Measurements from ENCODE around the gene RUSC1. TPM values are rescaled to one million over a fixed set of nuclear protein-coding genes. Genes with fewer than 3 reads are reported as not detected.

Gene RUSC1
- total RNA-seq, 1 experiment from 2014 or later = 66.9 TPM

DNA sequence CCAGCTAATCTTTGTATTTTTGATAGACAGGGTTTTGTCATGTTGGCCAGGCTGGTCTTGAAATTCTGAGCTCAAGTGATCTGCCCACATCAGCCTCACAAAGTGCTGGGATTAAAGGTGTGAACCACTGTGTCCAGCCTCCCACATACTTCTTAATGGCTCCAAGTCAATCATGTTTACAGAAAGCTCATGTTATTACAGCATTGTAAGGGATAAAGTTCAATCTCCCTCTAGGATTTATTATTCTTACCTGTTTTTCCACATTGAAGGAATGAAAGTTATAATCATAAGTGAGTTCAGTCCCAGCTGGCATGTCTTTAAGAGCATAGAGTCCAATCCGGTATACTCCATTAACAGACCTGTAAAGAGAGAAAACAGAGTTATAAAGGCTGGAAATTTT lies 39.4 kb downstream of the RUSC1 start:
- Histone ChIP-seq H4K91ac (ENCODE audit: insufficient read length, low read depth, low read length) (no peak overlapping the region), H2AFZ (ENCODE audit: low read length) (no peak overlapping the region), H2BK20ac (ENCODE audit: low read depth, low read length, poor library complexity, severe bottlenecking) (no peak overlapping the region), H4K5ac (ENCODE audit: insufficient read length, low read depth, low read length) (no peak overlapping the region), H3K4me1 (ENCODE audit: insufficient read depth, low read length) (no peaks in the 10 kb centered on the region), H2BK12ac (ENCODE audit: insufficient read length, low read depth, low read length) (no peak overlapping the region), H3K9ac (ENCODE audit: extremely low read depth, insufficient read length, low read length) (no peak overlapping the region), H3K18ac (ENCODE audit: insufficient read length, low read depth, low read length) (no peak overlapping the region), H3K79me1 (ENCODE audit: insufficient read depth, low read depth, low read length, poor library complexity, severe bottlenecking) (no peaks in the 10 kb centered on the region), H3T11ph (ENCODE audit: low read length) (no peak overlapping the region), H3K27me3 (ENCODE audit: insufficient read depth, low read length) (no peaks in the 10 kb centered on the region), H3K23me2 (ENCODE audit: insufficient read length, low read depth, low read length, poor library complexity, severe bottlenecking) (no peaks in the 10 kb centered on the region), H2BK5ac (ENCODE audit: insufficient read length, low read length) (no peak overlapping the region), H3K23ac (ENCODE audit: insufficient read length, low read depth, low read length) (no peak overlapping the region), H3K4me2 (ENCODE audit: insufficient read depth, insufficient read length, low read length) (no peak overlapping the region), H4K20me1 (ENCODE audit: control insufficient read depth, insufficient read depth, insufficient read length) (no peaks in the 10 kb centered on the region), H2BK120ac (ENCODE audit: low read depth, low read length, poor library complexity, severe bottlenecking) (no peak overlapping the region), H3K79me2 (ENCODE audit: insufficient read depth, low read length) (no peaks in the 10 kb centered on the region), H4K8ac (replicated peaks; ENCODE audit: insufficient read length, low read depth, low read length) (no peak overlapping the region), H3K4ac (ENCODE audit: low read depth, low read length) (no peak overlapping the region), H3K56ac (ENCODE audit: insufficient read length, low read depth, low read length) (no peak overlapping the region), H2BK15ac (ENCODE audit: low read depth, low read length) (no peak overlapping the region), H3K27ac (ENCODE audit: insufficient read length, low read depth, low read length) (no peak overlapping the region), H3K14ac (ENCODE audit: insufficient read depth, low read length) (no peak overlapping the region), H2AK5ac (ENCODE audit: insufficient read length, low read length) (no peak overlapping the region), H3K9me3 (ENCODE audit: control insufficient read depth, low read depth, low read length) (no peaks in the 10 kb centered on the region)
- Mint-ChIP-seq H3K27ac (no peak overlapping the region), H3K27me3 (ENCODE audit: low read depth) (no peaks in the 10 kb centered on the region), H3K36me3 (ENCODE audit: insufficient read depth in 1 of 3, low read depth in 3 of 3) (peaks cover 12 to 53% (median 38%) of the 10 kb centered on the region in 3 experiments; a peak in 6 of 7 replicates), H3K4me1 (no peaks in the 10 kb centered on the region), H3K4me3 (no peak overlapping the region), H3K9me3 (no peaks in the 10 kb centered on the region)
- no peak for DNase-seq
- WGBS (ENCODE audit: extremely low coverage, insufficient read length, low lambda C conversion rate) = no CpG with 5 or more reads among the region's 1 CpG
- no peak for TF ChIP-seq CTCF (conservative IDR thresholded peaks at IDR 0.05)
